Liver (tissue), 3 donors: ENCODE measurements around the gene SYNGR1.

Source experiments
- ATF3 ChIP-seq: IDR thresholded peaks from 2 replicates; pipeline ENCODE4 v1.6.1; 2016; ENCODE audit warnings: antibody characterized with exemption
- CTCF ChIP-seq: fragments of 150-350 bp; IDR thresholded peaks from 2 replicates; pipeline ENCODE4 v1.5.1; 2017; ENCODE audit warnings: improper control_type of control experiment, low read depth, low read length; ENCODE audit not compliant: missing input control
- EGR1 ChIP-seq, 2 donors: IDR thresholded peaks; 2 replicates each; pipeline ENCODE4 v1.6.1; 2016 to 2018; ENCODE audit warnings: antibody characterized with exemption in 2 of 2, low read depth in 2 of 2
- GABPA ChIP-seq, 2 donors: IDR thresholded peaks in 1 of 2; conservative IDR thresholded peaks in 1 of 2; 2 replicates each; pipeline ENCODE4 v1.6.1; 2016; ENCODE audit warnings: antibody characterized with exemption in 2 of 2, mild to moderate bottlenecking in 1 of 2, moderate library complexity in 1 of 2
- HNF4A ChIP-seq, 2 donors: conservative IDR thresholded peaks; 2 replicates each; pipeline ENCODE4 v1.6.1; 2016; ENCODE audit warnings: antibody characterized with exemption in 2 of 2, mild to moderate bottlenecking in 2 of 2
- HNF4G ChIP-seq: IDR thresholded peaks from 2 replicates; pipeline ENCODE4 v1.6.1; 2016; ENCODE audit warnings: antibody characterized with exemption
- JUND ChIP-seq, 2 donors: IDR thresholded peaks; 2 replicates each; pipeline ENCODE4 v1.6.1; 2016; ENCODE audit warnings: antibody characterized with exemption in 2 of 2
- MAX ChIP-seq: IDR thresholded peaks from 2 replicates; pipeline ENCODE4 v1.6.1; 2016; ENCODE audit warnings: antibody characterized with exemption
- RAD21 ChIP-seq, 2 donors: IDR thresholded peaks; 2 replicates each; pipeline ENCODE4 v1.6.1; 2016; ENCODE audit warnings: antibody characterized with exemption in 2 of 2, mild to moderate bottlenecking in 2 of 2
- REST ChIP-seq: IDR thresholded peaks from 2 replicates; pipeline ENCODE4 v1.6.1; 2016; ENCODE audit warnings: antibody characterized with exemption, mild to moderate bottlenecking
- TAF1 ChIP-seq: conservative IDR thresholded peaks from 2 replicates; pipeline ENCODE4 v1.6.1; 2016; ENCODE audit warnings: antibody characterized with exemption, mild to moderate bottlenecking
- YY1 ChIP-seq: IDR thresholded peaks from 2 replicates; pipeline ENCODE4 v1.6.1; 2016; ENCODE audit warnings: antibody characterized with exemption, mild to moderate bottlenecking
- ZBTB33 ChIP-seq: IDR thresholded peaks from 2 replicates; pipeline ENCODE4 v1.6.1; 2016; ENCODE audit warnings: antibody characterized with exemption
- donor health status: healthy.
- donor health status: healthy.

GRCh38 chr22:39389420-39389819, 39.6 kb downstream of the SYNGR1 start:
- TF ChIP-seq CTCF = no peak
- TF ChIP-seq GABPA (IDR thresholded peaks at IDR 0.05 in 1 of 2, conservative IDR thresholded peaks at IDR 0.05 in 1 of 2) = no peak
- TF ChIP-seq REST = no peak
- no peak for TF ChIP-seq YY1
- TF ChIP-seq ZBTB33 = no peak
- TF ChIP-seq ATF3 = no peak
- TF ChIP-seq RAD21 (IDR thresholded peaks at IDR 0.05) = no peak
- TF ChIP-seq JUND (IDR thresholded peaks at IDR 0.05) = no peak
- TF ChIP-seq MAX = no peak
- no peak for TF ChIP-seq HNF4G
- no peak for TF ChIP-seq TAF1
- no peak for TF ChIP-seq EGR1 (IDR thresholded peaks at IDR 0.05; ENCODE audit: low read depth in 2 of 2)
- no peak for TF ChIP-seq HNF4A (conservative IDR thresholded peaks at IDR 0.05)
